Trophoblast cell (in vitro differentiated cells and primary cell): ENCODE data around the gene OR10H4.
"Not testable (repeated sequence)": the region's sequence is repeated elsewhere in the genome, so short reads cannot be mapped to it uniquely, and the experiment has no call there.

Experiments used
- DNase-seq, 2 donors: peaks; one replicate each; pipeline ENCODE4 v3.0.0-alpha.2; 2016
- H2AFZ ChIP-seq: 2 replicates; pipeline ENCODE4 v1.6.1; 2013; ENCODE audit warnings: low read length, moderate library complexity, mild to moderate bottlenecking; ENCODE audit not compliant: insufficient read depth, poor library complexity
- H2AK5ac ChIP-seq: 2 replicates; pipeline ENCODE4 v1.6.1; 2013; ENCODE audit warnings: mild to moderate bottlenecking, low read length
- H2BK120ac ChIP-seq: 2 replicates; pipeline ENCODE4 v1.6.1; 2013; ENCODE audit warnings: low read length, mild to moderate bottlenecking, moderate library complexity; ENCODE audit not compliant: insufficient read depth, poor library complexity
- H2BK12ac ChIP-seq: 2 replicates; pipeline ENCODE4 v1.6.1; 2013; ENCODE audit warnings: mild to moderate bottlenecking, low read length, moderate library complexity
- H2BK5ac ChIP-seq: 2 replicates; pipeline ENCODE4 v1.6.1; 2013; ENCODE audit warnings: low read length, low read depth, moderate library complexity, mild to moderate bottlenecking; ENCODE audit not compliant: poor library complexity
- H3K14ac ChIP-seq: 2 replicates; pipeline ENCODE4 v1.6.1; 2013; ENCODE audit warnings: mild to moderate bottlenecking, low read length
- H3K18ac ChIP-seq: 2 replicates; pipeline ENCODE4 v1.6.1; 2013; ENCODE audit warnings: mild to moderate bottlenecking, low read length
- H3K23ac ChIP-seq: 2 replicates; pipeline ENCODE4 v1.6.1; 2013; ENCODE audit warnings: low read length
- H3K27ac ChIP-seq: 2 replicates; pipeline ENCODE4 v1.5.1; 2013; ENCODE audit warnings: low read depth, mild to moderate bottlenecking, inconsistent platforms, low read length, moderate library complexity
- H3K27me3 ChIP-seq: 2 replicates; pipeline ENCODE4 v1.6.1; 2013; ENCODE audit warnings: inconsistent platforms, mild to moderate bottlenecking, low read length, moderate library complexity; ENCODE audit not compliant: insufficient read depth
- H3K36me3 ChIP-seq, 2 experiments: 1 replicate in 1 of 2; 2 replicates in 1 of 2; pipeline ENCODE4 v1.6.1; 2013; ENCODE audit warnings: low read length in 2 of 2, mild to moderate bottlenecking in 2 of 2, moderate library complexity in 1 of 2; ENCODE audit not compliant: insufficient read depth in 2 of 2, control insufficient read depth in 1 of 2
- H3K4ac ChIP-seq: 2 replicates; pipeline ENCODE4 v1.6.1; 2013; ENCODE audit warnings: low read depth, mild to moderate bottlenecking, low read length, moderate library complexity
- H3K4me1 ChIP-seq, 2 experiments: 1 replicate in 1 of 2; 2 replicates in 1 of 2; pipeline ENCODE4 v1.6.1; 2013; ENCODE audit warnings: low read length in 2 of 2, mild to moderate bottlenecking in 2 of 2, moderate library complexity in 1 of 2; ENCODE audit not compliant: insufficient read depth in 2 of 2, control insufficient read depth in 1 of 2
- H3K4me2 ChIP-seq: 2 replicates; pipeline ENCODE4 v1.6.1; 2013; ENCODE audit warnings: inconsistent platforms, mild to moderate bottlenecking, low read length, moderate library complexity
- H3K4me3 ChIP-seq: 2 replicates; pipeline ENCODE4 v1.5.1; 2013; ENCODE audit warnings: mild to moderate bottlenecking, low read depth, low read length, inconsistent platforms
- H3K79me1 ChIP-seq: one replicate; pipeline ENCODE4 v1.6.1; 2013; ENCODE audit warnings: low read length
- H3K79me2 ChIP-seq: 2 replicates; pipeline ENCODE4 v1.6.1; 2013; ENCODE audit warnings: low read length, mild to moderate bottlenecking; ENCODE audit not compliant: control insufficient read depth, insufficient read depth, poor library complexity
- H3K9ac ChIP-seq: 2 replicates; pipeline ENCODE4 v1.6.1; 2013; ENCODE audit warnings: mild to moderate bottlenecking, low read length
- H3K9me3 ChIP-seq: 2 replicates; pipeline ENCODE4 v1.6.1; 2013; ENCODE audit warnings: low read depth, mild to moderate bottlenecking, control low read depth, inconsistent platforms, low read length; ENCODE audit not compliant: insufficient read depth
- H4K12ac ChIP-seq: 2 replicates; pipeline ENCODE4 v1.6.1; 2013; ENCODE audit warnings: low read depth, mild to moderate bottlenecking, low read length, moderate library complexity
- H4K8ac ChIP-seq: 2 replicates; pipeline ENCODE4 v1.6.1; 2013; ENCODE audit warnings: low read depth, mild to moderate bottlenecking, low read length, moderate library complexity
- H4K91ac ChIP-seq: one replicate; pipeline ENCODE4 v1.6.1; 2013; ENCODE audit warnings: low read depth, mild to moderate bottlenecking, low read length, moderate library complexity
- WGBS: extraction: QIAGEN DNeasy Blood & Tissue Kit; methylation state at CpG from one replicate; pipeline ENCODE4 v1.1.7; 2013; ENCODE audit warnings: missing lambda C conversion rate; ENCODE audit not compliant: insufficient read length, insufficient coverage; ENCODE audit errors: extremely low coverage; 5-methylcytosine and 5-hydroxymethylcytosine counted together

Gene OR10H4

DNA sequence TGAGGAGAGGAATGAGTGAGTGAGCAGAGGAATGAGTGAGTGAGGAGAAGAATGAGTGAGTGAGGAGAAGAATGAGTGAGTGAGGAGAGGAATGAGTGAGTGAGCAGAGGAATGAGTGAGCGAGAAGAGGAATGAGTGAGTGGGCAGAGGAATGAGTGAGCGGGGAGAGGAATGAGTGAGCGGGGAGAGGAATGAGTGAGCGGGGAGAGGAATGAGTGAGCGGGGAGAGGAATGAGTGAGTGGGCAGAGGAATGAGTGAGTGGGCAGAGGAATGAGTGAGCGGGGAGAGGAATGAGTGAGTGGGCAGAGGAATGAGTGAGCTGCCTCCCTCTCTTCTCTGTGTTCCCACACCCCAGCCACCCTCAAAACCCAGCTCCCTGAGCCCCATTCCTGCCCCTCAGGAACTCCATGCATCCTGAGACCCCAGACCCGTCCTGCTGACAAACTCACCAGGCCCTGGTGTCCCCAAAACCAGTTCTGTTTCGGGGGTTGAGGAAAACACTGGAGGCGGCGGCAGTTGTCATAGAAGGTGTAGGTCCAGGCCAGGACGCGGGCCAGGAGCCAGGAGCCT is 15.0 kb upstream of the OR10H4 start:
- not testable (repeated sequence) for H3K79me1 ChIP-seq, H2BK120ac ChIP-seq, H3K23ac ChIP-seq, H4K8ac ChIP-seq, H4K91ac ChIP-seq, H3K9ac ChIP-seq, H3K14ac ChIP-seq, H2AK5ac ChIP-seq, H3K4me1 ChIP-seq, H2AFZ ChIP-seq, H3K79me2 ChIP-seq, H2BK5ac ChIP-seq, H4K12ac ChIP-seq, H3K4me3 ChIP-seq, H3K18ac ChIP-seq, H3K4me2 ChIP-seq, H2BK12ac ChIP-seq, H3K36me3 ChIP-seq, H3K27ac ChIP-seq, H3K27me3 ChIP-seq, H3K4ac ChIP-seq, DNase-seq
- WGBS, result no CpG with 5 or more reads among the region's 12 CpGs
- H3K9me3 ChIP-seq, result peaks cover 54% of the 10 kb centered on the region

GRCh38 chr19:15934332-15935078 is 14.3 kb upstream of the OR10H4 start, which contains the start of gene CYP4F11:
CYP4F11 (minus strand) TSS chr19:15934529; CDS start chr19:15934408, 121 bp downstream.
- Histone ChIP-seq H3K27ac (no peak within 1 kb of the TSS), H3K23ac (no peak within 1 kb of the TSS), H3K79me2 (no peaks in the 10 kb centered on the region), H3K14ac (no peak within 1 kb of the TSS), H3K9me3 (peaks cover 50% of the 10 kb centered on the region), H2AK5ac (no peak within 1 kb of the TSS), H2BK5ac (no peak within 1 kb of the TSS), H3K9ac (no peak within 1 kb of the TSS), H3K4me1 (no peaks in the 10 kb centered on the region), H3K79me1 (no peaks in the 10 kb centered on the region), H3K4me2 (no peak within 1 kb of the TSS), H2AFZ (no peak within 1 kb of the TSS), H2BK120ac (no peak within 1 kb of the TSS), H4K91ac (no peak within 1 kb of the TSS), H4K8ac (no peak within 1 kb of the TSS), H3K4me3 (peak within 1 kb of the TSS; percentile 13), H3K27me3 (peaks cover 3% of the 10 kb centered on the region), H2BK12ac (no peak within 1 kb of the TSS), H4K12ac (no peak within 1 kb of the TSS), H3K36me3 (no peaks in the 10 kb centered on the region), H3K18ac (no peak within 1 kb of the TSS), H3K4ac (no peak within 1 kb of the TSS)
- whole genome bisulfite sequencing, result no CpG with 5 or more reads among the region's 10 CpGs
- no peak for DNase-seq

- Histone ChIP-seq H3K23ac (no peak overlapping the region), H3K79me2 (no peaks in the 10 kb centered on the region), H4K91ac (no peak overlapping the region), H3K4me2 (no peak overlapping the region), H4K8ac (no peak overlapping the region), H3K14ac (no peak overlapping the region), H3K9me3 (peaks cover 49% of the 10 kb centered on the region), H3K79me1 (no peaks in the 10 kb centered on the region), H2BK120ac (no peak overlapping the region), H3K36me3 (no peaks in the 10 kb centered on the region), H3K18ac (no peak overlapping the region), H3K4me3 (no peak overlapping the region), H2AFZ (no peak overlapping the region), H3K4me1 (no peaks in the 10 kb centered on the region), H3K27ac (no peak overlapping the region), H3K4ac (no peak overlapping the region), H2BK5ac (no peak overlapping the region), H2AK5ac (no peak overlapping the region), H2BK12ac (no peak overlapping the region), H4K12ac (no peak overlapping the region), H3K9ac (no peak overlapping the region), H3K27me3 (peaks cover 3% of the 10 kb centered on the region)
- no peak for DNase-seq
- no CpG with 5 or more reads among the region's 3 CpGs for WGBS
Measured at GRCh38 chr19:15935167-15935702, 13.6 kb upstream of the OR10H4 start.

DNA sequence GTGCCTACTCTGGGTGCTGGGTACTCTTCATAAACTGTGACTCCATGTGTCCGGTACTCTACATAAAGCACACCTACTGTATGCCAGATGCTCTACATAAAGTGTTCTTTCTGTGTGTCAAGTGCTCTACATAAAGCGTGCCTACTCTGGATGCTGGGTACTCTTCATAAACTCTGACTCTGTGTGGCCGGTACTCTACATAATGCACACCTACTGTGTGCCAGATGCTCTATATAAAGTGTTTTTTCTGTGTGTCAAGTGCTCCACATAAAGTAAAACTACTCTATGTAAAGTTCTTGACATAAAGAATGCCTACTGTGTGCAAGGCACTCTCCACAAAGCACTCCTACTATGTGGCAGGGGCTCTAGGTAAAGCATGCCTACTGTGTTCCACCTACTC is 12.6 kb upstream of the OR10H4 start:
- Histone ChIP-seq H2BK120ac (no peak overlapping the region), H2AK5ac (no peak overlapping the region), H3K18ac (no peak overlapping the region), H3K79me2 (no peaks in the 10 kb centered on the region), H3K4me2 (no peak overlapping the region), H2BK5ac (no peak overlapping the region), H3K4me3 (no peak overlapping the region), H3K14ac (no peak overlapping the region), H3K4me1 (no peaks in the 10 kb centered on the region), H2AFZ (no peak overlapping the region), H3K9me3 (peaks cover 47% of the 10 kb centered on the region), H3K4ac (no peak overlapping the region), H3K9ac (no peak overlapping the region), H3K36me3 (no peaks in the 10 kb centered on the region), H3K23ac (no peak overlapping the region), H4K12ac (no peak overlapping the region), H3K27ac (no peak overlapping the region), H3K27me3 (peaks cover 3% of the 10 kb centered on the region), H4K91ac (no peak overlapping the region), H2BK12ac (no peak overlapping the region), H3K79me1 (no peaks in the 10 kb centered on the region), H4K8ac (no peak overlapping the region)
- DNase-seq, result no peak
- no CpG with 5 or more reads among the region's 3 CpGs for WGBS
